Stimulated activated CD8-positive, alpha-beta memory T cell treated with anti-CD3 and anti-CD28 coated beads, Interleukin-2, amount 100 ng/mL, for 1 hour (primary cell): Measurements from ENCODE around the gene RCSD1.

Experiments used
- DNase-seq, 2 donors: peaks; one replicate each; pipeline ENCODE4 v3.0.0-alpha.2; 2020; ENCODE audit warnings: low read depth in 2 of 2

RCSD1 gene

DNA sequence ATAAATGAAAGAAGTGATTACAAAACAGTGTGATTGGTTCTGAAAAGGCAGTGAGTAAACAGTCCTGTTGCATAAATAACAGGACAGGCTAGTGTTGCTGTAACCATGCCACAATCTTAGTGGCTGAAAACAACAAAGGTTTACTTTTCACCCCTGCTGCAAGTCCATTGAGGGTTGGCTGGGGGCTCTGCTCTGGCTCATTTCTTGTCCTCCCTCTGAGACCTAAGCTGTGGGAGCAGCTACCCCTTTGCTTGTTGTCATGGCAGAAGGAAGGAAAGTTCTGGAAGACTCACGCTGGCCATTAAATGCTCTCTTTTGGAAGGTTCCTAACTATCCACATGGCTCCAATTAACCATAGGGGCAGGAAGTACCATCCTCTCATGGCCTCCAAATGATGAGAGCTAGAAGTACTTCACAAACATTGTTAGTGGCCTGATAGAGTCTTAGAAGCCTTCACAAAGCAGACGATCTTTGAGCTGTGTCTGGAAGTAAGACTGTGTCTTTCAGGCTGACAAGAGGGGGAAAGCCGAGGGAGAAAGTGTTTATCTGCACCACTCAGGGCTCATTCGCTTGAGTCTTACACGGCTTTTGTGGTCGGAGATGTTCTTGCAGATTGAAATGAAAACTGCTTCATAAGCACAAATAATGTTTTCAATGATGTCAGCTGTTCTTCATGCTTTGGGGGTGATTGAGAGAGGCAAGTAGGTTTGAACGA, 11.9 kb downstream of the RCSD1 start:
- DNase-seq = no peak

DNA sequence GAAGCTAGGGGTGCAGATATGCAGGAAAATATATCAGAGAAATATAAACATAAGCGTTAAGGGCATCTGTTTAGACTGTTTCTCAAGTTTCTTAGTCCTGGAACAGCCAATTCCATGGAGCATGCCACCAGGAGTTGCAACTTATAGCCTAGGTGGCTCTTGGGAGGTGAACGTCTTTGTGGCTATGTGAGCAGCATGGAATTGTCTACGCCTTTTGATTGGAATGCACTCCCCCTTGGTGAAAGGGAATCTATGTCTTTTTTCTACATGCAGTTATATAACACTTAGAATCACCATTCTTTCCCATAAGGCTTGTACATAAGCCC, 12.4 kb downstream of the RCSD1 start:
- no peak for DNase-seq

DNA sequence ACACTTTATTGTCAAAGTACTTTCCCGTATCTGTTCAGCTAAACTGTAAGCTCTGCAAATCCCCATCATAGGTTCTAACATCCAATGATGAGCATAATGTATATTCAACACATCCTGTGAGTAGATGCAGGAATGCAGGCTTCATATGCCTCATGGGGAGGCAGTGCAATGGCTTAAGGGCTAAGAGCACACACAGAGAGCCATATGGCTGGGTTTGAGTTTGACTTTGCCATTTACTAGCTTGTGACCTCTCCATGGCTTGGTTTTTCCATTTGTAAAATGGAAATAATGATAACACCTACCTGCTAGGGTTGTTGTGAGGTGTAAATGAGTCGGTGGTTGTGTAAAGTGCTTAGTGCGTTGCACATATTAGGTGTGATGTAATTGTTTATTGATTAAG, 13.4 kb downstream of the RCSD1 start:
- no peak for DNase-seq

DNA sequence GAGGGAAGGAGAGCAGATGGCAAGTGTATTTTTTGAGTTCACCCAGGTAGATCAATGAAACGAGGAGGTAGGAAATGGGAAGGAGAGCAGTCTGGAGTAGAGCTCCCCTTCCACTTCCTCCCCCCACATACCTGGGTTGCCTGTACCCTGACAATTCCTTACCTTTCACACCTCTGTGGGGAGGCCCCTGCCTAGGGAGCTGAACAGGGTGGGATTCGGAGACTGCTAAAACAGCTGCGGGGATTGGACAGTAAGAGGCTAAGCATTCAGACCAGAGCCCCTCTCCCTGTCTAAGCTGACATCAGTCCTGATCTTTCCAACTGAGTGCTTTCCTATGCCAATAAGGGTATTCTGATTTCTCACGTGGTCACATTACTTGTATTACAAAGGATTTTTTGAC, 14.5 kb downstream of the RCSD1 start:
- DNase-seq = no peak

DNA sequence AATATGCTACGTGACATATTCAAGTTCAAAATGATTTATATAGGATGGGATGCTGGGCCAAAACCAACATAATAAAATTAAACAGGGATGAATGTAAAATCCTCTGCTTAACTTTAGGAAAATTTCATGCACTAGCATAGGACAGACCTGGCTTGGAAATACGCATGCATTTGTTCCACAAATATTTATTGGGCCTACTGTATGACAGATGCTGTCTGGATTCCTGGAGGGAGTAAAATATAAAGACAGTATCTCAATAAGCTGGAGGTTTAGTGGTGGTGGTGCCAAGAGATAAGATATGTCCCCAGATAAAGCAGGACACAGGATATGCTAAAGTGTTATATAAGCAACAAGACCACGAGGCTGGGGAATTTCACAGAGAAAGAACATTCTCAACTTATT, 15.1 kb downstream of the RCSD1 start:
- DNase-seq = no peak

DNA sequence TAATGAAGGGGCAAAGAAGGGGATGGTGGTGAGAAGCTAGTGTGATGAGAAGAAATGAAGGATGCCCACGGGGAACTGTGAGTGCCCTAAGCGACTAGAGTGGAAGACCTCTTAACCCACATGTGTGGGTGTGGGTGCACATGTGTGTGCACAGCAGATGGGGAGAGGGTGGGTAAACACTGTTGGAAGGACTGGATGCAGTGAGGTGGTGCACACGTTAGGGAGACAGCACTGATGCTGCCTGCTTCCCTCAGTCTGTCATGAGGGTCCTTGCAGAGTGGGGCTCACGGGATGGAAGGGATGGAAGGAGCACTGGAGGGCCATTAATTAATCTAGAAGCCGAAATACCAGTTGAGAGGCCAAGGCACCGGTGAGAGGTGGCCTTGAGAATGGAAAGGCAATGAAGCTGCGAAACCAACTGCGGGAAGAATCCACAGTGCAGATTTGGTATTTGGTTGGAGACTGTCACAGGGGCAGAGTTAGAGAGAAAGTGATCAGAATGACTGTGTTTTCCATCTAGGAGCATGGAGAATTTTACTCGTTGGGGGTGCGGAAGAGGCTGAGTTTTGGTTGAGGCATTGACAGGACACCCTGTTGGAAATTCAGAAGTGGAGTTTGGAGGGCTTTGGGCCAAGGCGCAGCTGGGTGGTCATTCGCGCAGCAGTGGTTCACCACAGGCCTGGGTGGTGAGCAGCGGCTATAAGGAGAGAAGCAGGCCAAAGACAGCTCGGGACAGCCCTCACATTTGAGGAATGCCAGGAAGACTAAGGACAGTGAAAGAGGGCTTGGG, 15.8 kb downstream of the RCSD1 start:
- no peak for DNase-seq

DNA sequence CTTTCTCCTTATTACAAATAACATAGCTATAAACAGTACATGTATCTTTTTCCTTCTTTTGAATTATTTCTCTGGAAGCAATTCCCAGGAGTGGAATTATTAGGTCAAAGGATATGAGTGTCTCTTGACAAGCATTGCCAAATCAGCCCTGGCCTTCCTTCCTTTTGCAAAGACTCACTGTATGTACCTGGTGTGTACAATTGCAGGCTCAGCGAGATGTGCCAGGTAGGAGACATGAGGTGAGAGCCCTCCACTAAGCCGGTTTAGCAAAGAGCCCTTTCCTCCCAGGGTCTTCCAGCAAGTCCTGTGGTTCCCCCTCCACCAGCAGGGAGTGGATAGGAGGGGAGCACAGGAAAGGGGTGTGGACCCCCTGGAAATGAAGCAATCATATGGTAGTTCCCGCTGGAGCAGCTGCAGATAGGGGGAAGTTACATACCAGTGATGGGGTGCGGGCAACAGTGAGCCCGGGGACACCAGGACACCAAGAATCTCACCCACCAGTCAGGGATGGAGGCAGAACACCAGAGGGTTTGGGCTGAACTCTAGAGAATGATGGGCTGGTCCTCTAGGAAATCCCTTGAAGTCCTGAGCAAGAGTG, 18.3 kb downstream of the RCSD1 start:
- DNase-seq = no peak

DNA sequence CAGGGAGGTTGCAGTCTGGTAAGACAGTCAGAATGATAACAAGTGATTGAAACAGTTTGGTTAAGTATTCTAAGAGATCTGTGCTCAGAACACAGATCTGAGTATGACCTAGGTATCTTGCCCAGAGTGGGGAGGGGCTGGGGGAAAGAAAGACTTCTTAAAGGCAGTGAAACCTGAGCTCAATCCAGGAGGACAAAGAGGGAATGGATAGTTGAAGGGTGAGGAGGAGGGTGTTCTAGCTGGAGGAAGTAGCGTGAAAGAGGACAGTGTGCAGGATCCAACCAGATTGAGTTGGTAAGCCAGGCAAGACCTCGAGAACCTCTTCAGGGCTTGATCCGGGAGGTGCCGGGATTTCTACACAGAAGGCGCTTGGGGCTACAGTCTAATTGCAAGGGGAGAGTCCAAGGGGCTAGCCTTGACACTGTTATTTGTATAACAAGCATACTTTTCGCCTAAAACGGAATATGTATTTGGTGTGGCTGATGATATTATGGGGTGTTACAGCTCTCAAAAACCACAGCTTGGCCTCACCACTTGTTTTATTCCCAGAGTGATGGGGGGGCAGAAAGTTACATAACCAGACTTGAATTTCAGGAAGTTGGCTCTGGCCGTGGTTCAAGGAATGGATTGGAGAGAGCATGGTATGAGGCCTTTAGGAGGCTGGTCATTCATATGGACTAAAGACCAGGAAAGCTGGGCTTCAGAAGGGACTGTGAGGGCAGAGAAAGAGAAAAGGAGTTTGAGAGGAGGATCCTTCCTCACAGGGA, 19.1 kb downstream of the RCSD1 start:
- DNase-seq = no peak

DNA sequence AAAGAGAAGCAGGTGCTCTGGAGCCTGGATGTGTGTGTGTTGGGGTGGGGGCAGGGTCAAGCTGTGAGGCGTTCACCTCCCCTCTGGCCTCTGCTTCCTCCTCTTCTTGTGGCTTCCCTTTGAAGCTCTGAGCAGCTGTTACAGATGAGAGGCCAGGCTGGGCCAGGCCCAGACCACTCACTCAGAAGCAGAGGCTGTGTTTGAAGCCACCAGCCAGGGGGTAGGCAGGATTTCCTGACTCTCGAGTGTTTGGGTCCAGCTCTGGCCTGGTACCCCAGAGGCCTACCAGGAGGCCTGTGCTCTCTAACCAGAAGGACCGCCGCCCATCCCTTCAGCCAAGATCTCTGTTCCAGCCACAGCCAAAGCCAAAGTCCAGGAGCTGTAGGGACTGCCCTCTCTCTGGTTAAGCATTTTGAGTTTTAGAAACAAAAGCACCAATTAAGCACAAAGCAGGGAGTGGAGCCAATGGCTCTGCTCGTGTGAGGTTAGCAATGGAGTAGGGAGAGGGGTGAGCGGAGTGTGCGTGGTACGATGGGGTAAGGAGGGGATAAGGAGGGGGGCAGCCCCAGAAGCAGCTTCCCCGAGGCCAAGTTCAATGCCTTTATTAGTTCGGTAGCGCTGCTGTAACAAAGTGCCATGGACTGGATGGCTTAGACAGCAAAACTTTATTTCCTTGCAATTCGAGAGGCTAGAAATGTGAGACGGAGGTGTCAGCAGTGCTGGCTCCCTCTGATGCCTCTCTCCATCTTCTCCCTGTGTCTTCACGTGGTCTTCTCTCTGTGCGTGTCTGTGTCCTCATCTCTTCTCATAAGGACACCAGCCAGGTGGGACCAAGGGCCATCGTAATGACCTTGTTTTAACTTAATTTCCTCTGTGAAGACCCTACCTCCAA, 20.5 kb downstream of the RCSD1 start:
- no peak for DNase-seq

DNA sequence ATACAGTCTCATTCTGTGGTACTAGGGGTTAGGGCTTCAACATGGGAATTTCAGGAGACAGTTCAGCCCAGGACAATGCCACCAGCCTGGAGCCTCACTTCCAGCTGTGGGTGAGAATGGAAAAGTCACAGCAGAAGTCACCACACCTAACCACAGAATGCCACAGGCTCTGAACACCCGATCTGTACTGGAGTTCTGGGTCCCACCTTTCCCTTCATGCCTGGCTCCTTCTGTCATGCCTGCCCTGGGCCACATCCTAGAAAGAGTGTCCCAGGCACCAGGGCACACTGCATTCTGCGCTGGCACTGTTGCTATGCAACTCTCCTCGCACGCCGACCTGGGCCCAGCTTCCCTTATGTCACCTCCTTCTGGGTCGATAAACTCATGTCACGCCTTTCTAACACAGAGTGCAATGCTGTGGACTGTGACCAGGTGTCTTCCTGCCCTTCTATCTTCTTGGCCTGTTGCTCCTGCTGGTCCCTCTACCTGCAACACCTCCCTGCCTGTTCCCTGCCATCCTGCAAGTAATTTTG, 21.2 kb downstream of the RCSD1 start:
- no peak for DNase-seq

DNA sequence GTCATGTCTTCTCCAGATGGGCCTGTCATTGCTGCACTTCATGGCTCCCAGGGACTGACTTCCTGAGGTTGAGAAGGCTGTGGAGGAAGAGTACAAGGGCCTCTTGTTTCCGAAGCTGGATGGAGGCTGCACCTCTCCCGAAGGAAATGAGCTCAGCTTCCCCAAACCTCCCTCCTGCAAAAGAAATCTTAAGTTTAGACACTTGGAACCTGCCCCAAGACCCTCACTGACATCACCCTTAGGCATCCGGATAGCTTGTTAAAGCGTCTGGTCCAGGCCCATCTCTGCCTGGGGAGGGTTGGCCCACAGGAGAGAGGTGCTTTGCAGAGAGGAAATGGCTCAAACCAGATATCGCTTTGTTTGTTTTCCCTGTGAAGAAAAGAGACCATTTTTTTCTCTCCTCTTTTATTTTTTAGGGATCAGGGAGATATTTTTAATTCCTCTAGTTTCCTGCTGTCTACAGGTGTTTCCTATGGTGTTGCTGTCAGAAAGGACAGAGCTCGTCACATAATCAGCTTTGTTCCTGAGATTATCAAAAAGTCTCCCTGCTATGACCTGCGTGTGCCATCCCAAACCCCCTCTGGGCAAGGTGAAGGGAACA, 25.0 kb downstream of the RCSD1 start:
- no peak for DNase-seq

DNA sequence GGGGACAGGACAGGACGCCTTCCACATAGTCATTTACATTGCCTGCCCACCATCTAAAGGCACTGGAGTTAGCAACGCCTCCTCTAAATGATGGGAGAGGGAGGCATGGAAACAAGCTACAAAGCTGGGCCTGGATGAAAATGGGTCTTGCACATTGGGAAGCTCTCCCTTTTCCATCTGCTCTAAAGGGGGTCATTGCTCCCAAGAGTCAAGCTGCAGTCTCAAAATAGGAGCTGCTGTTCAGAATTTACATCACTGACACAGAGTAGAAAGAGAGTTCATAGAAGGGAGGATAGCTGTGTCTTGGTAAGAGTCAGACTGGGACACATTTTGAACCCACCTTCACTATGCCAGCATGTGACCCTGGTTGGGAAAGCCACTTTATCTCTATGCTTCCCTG, 26.6 kb downstream of the RCSD1 start:
- no peak for DNase-seq

DNA sequence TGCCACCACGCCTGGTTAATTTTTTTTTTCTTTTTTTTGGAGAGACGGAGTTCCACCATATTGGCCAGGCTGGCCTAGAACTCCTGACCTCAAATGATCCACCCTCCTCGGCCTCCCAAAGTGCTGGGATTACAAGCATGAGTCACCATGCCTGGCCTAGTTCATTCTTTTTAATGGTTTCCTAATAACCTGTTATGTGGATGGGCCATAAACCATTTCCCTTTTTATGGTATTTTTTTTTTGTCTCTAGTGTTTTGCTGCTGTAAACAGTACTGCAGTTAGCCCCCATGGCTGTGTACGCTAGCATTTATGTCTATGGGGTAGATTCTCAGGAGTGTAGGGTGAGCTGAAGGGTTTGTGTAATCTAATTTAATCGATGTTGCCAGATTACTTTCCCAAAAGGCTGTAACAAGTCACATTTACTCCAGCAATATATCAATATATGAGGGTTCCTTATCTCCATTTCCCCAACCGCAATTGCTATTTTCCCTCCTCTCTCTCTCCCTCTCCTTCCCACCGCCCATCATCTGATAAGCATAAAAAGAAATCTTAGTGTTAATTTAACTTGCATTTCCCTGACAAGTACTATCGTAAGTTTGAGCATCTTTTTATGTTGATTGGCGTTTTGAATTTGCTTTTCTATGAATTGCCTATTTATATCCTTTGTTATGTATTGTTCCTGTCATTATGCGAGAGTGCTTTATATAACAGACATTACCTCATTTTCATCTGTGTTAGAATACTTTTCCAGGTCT, 28.7 kb downstream of the RCSD1 start:
- DNase-seq = no peak

DNA sequence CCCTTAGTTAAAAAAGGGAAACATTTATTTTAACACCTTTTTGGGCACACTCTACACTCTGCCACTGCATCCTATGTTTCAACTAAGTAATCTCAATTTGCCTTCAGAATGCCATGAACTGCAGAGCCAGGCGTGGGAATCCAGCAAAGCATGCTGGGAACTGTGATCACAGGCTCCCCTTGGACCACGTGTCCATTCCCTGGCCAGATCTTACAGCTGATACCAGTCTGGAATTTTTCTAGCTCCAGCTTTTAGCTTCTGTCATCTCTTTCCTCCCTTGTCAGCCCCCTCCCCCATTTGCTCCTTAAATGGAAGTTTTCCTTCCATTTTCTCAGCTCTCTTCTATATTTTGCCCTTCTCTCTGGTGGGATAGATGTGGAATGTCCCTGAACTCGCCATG, 29.4 kb downstream of the RCSD1 start:
- DNase-seq = no peak

DNA sequence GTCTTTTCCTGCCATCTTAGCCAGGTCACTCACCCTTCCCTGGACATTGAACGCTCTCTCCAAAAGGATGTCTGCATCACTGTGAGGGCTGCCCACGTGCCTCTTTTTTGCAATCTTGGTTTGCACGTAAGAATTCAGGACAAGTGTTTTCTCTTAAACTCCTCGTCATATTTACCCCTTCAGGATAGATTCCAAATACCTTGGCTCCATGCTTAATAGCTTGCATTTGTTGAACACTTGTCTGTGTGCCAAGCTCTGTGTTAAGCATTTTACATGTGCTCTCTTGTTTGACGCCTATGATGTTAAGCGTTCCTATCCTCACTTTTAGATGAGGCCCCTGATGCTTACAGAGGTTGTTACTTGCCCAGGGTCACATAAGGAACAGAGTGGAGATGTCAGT, 29.8 kb downstream of the RCSD1 start:
- DNase-seq = no peak

DNA sequence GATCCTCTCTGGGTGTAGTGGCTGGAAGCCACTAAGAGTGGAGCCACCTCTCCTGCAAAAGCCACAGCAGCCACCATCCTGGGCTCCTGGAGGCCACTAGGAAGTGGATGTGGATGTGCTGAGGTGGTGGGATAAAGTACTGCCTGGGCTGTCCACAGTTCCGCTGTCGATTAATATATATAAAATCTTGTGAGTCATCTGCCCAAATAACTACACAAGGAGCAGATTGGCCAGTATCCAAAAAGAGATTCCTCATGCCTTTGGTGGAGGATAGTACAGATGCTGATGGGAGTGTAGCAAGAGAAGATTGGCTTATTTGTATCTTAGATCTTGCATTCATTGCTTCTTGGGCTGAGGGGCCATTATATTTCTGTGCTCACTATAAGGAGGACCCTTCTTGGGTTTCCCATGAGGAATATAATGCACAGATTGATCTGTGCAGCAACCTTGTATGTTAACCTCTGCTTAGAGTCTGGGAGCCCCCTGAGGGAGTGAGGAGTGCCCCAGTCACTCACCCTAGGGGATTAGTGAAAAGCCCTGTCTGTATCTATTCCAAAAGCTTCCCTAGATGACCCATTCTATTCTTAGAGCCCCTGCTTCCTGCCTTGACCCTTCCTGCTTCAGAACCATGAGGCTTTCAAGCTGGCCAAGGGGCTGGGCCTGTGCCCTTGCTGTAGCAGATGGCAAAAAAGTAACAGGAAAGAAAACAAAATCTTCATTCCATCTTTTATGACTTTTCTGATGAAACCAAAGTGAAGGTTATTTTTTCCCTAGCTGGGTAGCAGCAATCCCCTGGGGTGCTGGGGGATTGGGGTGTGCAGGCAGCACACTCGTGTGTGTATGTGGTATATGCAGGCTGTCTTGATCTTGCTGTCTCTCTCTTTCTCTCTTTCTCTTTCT, 31.7 kb downstream of the RCSD1 start:
- no peak for DNase-seq

DNA sequence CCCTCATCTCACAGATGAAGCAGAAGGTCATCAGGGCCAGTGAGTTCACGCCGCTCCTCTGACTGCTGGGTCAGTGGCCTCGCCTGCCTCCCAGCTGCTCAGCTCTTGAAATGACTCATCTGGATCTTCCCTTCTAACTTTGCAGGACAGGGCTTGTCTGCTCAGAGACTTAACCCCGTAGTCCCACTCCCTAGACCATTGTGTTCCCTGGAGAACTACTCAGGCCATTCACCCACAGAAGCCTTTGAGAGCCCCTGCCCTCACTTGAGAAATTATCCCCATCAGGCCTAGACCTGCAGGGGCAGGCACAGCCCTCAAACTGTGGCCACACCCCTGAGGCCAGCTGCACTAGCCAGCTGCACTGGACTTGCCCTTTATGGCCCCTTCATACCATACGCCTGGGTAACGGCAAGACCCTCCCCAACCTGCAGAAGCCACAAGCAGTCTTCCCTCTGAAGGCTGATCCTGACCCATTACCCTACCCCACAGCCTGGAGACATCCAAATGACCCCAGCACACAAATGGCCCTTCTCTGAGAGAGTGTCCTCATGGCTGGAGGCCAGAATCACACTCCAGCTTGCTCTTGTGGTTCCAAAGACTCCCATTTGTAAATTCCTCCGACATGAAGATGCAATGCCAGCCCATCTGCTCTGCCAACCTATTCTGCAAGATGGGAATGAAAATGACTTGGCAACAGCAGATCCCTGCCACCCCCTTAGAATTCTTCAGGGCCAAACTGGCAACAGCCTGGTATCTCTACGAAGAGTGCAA, 33.2 kb downstream of the RCSD1 start:
- DNase-seq = no peak

DNA sequence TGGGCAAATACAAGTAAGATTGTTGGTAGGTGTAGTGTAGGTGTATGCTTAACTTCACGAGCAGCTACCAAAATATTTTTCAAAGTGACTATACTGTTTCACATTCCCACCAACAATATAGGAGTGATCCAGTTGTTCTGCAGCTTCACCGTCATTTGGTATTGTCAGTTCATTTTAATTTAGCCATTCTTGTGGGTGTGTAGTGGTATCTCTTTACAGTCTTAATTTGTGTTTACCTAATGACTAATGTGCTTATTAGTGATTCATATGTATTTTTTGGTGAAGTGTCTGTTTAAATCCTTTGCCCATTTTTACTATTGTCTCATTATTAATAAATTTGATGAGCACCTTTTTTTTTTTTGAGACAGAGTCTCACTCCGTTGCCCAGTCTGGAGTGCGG, 35.4 kb downstream of the RCSD1 start:
- DNase-seq = no peak
